ENCODE data around the gene DNAJC7.

GRCh38 chr17:42009170-42009569, 8.1 kb downstream of the DNAJC7 start:
- TF ChIP-seq CTCF (IDR thresholded peaks at IDR 0.05): no peak
- no peak for TF ChIP-seq REST (IDR thresholded peaks at IDR 0.05; ENCODE audit: insufficient read depth in 1 of 2, low read depth in 2 of 2, low read length in 1 of 2)
